Measurements from ENCODE around the gene PRKG2. TPM values are rescaled to one million over a fixed set of nuclear protein-coding genes. Genes with fewer than 3 reads are reported as not detected.

The PRKG2 gene
- total and polyA plus RNA-seq, 10 of the 15 experiments (the other 5 are each of a cell fraction or from before 2014, with no cell fraction given), result not detected

- TF ChIP-seq ZNF384 (IDR thresholded peaks at IDR 0.05; ENCODE audit: borderline replicate concordance, low read depth, low read length) (no peak), KAT2A (conservative IDR thresholded peaks at IDR 0.05; ENCODE audit: control insufficient read depth, low read depth, low read length) (no peak), SMAD1 (IDR thresholded peaks at IDR 0.05; ENCODE audit: low read depth, partially characterized antibody) (no peak), NFIC (IDR thresholded peaks at IDR 0.05; ENCODE audit: low read depth, low read length) (no peak), MTA2 (IDR thresholded peaks at IDR 0.05; ENCODE audit: low read depth) (no peak), FOXK2 (IDR thresholded peaks at IDR 0.05) (no peak), IKZF1 (conservative IDR thresholded peaks at IDR 0.05) (no peak), IKZF2 (IDR thresholded peaks at IDR 0.05) (no peak), ATF2 (IDR thresholded peaks at IDR 0.05; ENCODE audit: low read length) (no peak), ZNF687 (IDR thresholded peaks at IDR 0.05) (no peak), NBN (IDR thresholded peaks at IDR 0.05) (no peak), POLR2A (IDR thresholded peaks at IDR 0.05; ENCODE audit: low read depth, low read length) (no peak)
Measured at GRCh38 chr4:81207828-81208227, 7.2 kb downstream of the PRKG2 start (continued).
